Right ventricle myocardium superior (tissue), 1 donor: ENCODE measurements around the gene RPRD2. TPM values are rescaled to one million over a fixed set of nuclear protein-coding genes. Genes with fewer than 3 reads are reported as not detected.

ENCODE experiments used
- ATAC-seq: fragments of 200-7000 bp; cut with Tn5 transposase; one replicate; pipeline ENCODE4 v1.9.1; 2020; ENCODE audit warnings: mild to moderate bottlenecking; ENCODE audit not compliant: poor library complexity
- DNase-seq: peaks from one replicate; pipeline ENCODE4 v3.0.0-alpha.2; 2020
- intact Hi-C: fragments of 100-400 bp; cut with DNase I; formaldehyde crosslinking; loops from one replicate; pipeline ENCODE4 v1.11.2; 2022
- total RNA-seq: library from RNA; stranded (reverse); fragmentation: NEBNext Ultra II Directional; extraction: Animal tissue kit (Norgen Biotek cat#: 25700); gene quantifications from one replicate; pipeline ENCODE4 v1.2.1, GENCODE V29; 2021
- donor health status: DM: no; HTN: yes; CAD: no; lungs with severe emphysema.

The RPRD2 gene
- total RNA-seq, 1 donor from 2014 or later: 20.8 TPM

GRCh38 chr1:150444232-150444631, 80.3 kb downstream of the RPRD2 start:
- ATAC-seq: no peak
- intact Hi-C loops: no loop called here
- DNase-seq: no peak

- intact Hi-C loops: no loop called here
- no peak for DNase-seq
- ATAC-seq: no peak
Observed at GRCh38 chr1:150456146-150456647, 92.2 kb downstream of the RPRD2 start.

- DNase-seq (no peak), ATAC-seq (peak; percentile 74)
- intact Hi-C loops: no loop called here
Observed at GRCh38 chr1:150464422-150464826, 100.5 kb downstream of the RPRD2 start.

- DNase-seq (no peak), ATAC-seq (no peak)
- intact Hi-C loops: loop anchor here (5.0 kb wide), 1 partner anchor 65 kb away; no protein-coding TSS in a partner anchor
Observed at GRCh38 chr1:150466964-150467363, 103.0 kb downstream of the RPRD2 start.

- intact Hi-C loops: loop anchor here (5.0 kb wide), 1 partner anchor 63 kb away; no protein-coding TSS in a partner anchor
- DNase-seq (no peak), ATAC-seq (no peak)
Observed at GRCh38 chr1:150469291-150469690, 105.3 kb downstream of the RPRD2 start.

GRCh38 chr1:150472601-150473200, 108.8 kb downstream of the RPRD2 start:
- no peak for DNase-seq
- no peak for ATAC-seq
- intact Hi-C loops: no loop called here

- ATAC-seq: peak; percentile 77
- intact Hi-C loops: no loop called here
- DNase-seq: peak; percentile 57
Observed at GRCh38 chr1:150473659-150474058, 109.7 kb downstream of the RPRD2 start.

- DNase-seq (no peak), ATAC-seq (no peak)
- intact Hi-C loops: no loop called here
Observed at GRCh38 chr1:150474869-150475268, 110.9 kb downstream of the RPRD2 start.

GRCh38 chr1:150476754-150477153, 112.8 kb downstream of the RPRD2 start:
- ATAC-seq: no peak
- intact Hi-C loops: no loop called here
- no peak for DNase-seq

- ATAC-seq (peak; percentile 84), DNase-seq (no peak)
- intact Hi-C loops: no loop called here
Observed at GRCh38 chr1:150477320-150477719, 113.4 kb downstream of the RPRD2 start.

GRCh38 chr1:150477733-150478132, 113.8 kb downstream of the RPRD2 start:
- DNase-seq (no peak), ATAC-seq (no peak)
- intact Hi-C loops: no loop called here

- intact Hi-C loops: no loop called here
- no peak for ATAC-seq
- DNase-seq: no peak
Observed at GRCh38 chr1:150479370-150479769, 115.4 kb downstream of the RPRD2 start.

GRCh38 chr1:150479927-150480352, 116.0 kb downstream of the RPRD2 start:
- intact Hi-C loops: no loop called here
- no peak for ATAC-seq
- DNase-seq: no peak

- intact Hi-C loops: no loop called here
- ATAC-seq (no peak), DNase-seq (no peak)
Observed at GRCh38 chr1:150484431-150484830, 120.5 kb downstream of the RPRD2 start.

- DNase-seq (no peak), ATAC-seq (no peak)
- intact Hi-C loops: no loop called here
Observed at GRCh38 chr1:150484861-150485260, 120.9 kb downstream of the RPRD2 start.

GRCh38 chr1:150486966-150487762, 123.2 kb downstream of the RPRD2 start, which contains the start of gene TARS2:
Gene TARS2, plus strand, starts transcription at chr1:150487419. Its CDS starts 32 bp downstream, at chr1:150487451.
- peak; percentile 100 for ATAC-seq
- intact Hi-C loops: no loop called here
- peak; percentile 93 for DNase-seq

- no peak for ATAC-seq
- no peak for DNase-seq
- intact Hi-C loops: no loop called here
Observed at GRCh38 chr1:150487763-150488115, 123.8 kb downstream of the RPRD2 start.

GRCh38 chr1:150493175-150493574, 129.2 kb downstream of the RPRD2 start:
- ATAC-seq: no peak

GRCh38 chr1:150498342-150498741, 134.4 kb downstream of the RPRD2 start:
- intact Hi-C loops: no loop called here
- DNase-seq: no peak
- ATAC-seq: no peak

More at GRCh38 chr1:150493175-150493574, 129.2 kb downstream of the RPRD2 start:
- DNase-seq: no peak
- intact Hi-C loops: no loop called here

GRCh38 chr1:150505431-150505830, 141.5 kb downstream of the RPRD2 start:
- ATAC-seq (no peak), DNase-seq (peak; percentile 23)
- intact Hi-C loops: no loop called here
